Suprapubic skin (tissue), 4 donors: ENCODE data around the gene MCF2L2.

Experiments
- CTCF ChIP-seq, 2 donors: fragments of 200-600 bp in 1 of 2; fragments of 450-650 bp in 1 of 2; sonication (generic) in 1 of 2; IDR thresholded peaks; one replicate each; pipeline ENCODE4 v1.5.1; 2016 to 2019; ENCODE audit warnings: antibody characterized with exemption in 2 of 2, mild to moderate bottlenecking in 1 of 2, moderate library complexity in 1 of 2
- EP300 ChIP-seq: sonication (generic); formaldehyde crosslinking; IDR thresholded peaks from one replicate; pipeline ENCODE4 v1.6.1; 2017; ENCODE audit warnings: antibody characterized with exemption
- POLR2A ChIP-seq, 2 donors: fragments of 450-650 bp; IDR thresholded peaks; one replicate each; pipeline ENCODE4 v1.6.1; 2017; ENCODE audit warnings: antibody characterized with exemption in 2 of 2, mild to moderate bottlenecking in 2 of 2, moderate library complexity in 2 of 2
- POLR2AphosphoS5 ChIP-seq, 3 donors: sonication (generic); formaldehyde crosslinking; IDR thresholded peaks; one replicate each; pipeline ENCODE4 v1.6.1; 2017; ENCODE audit warnings: antibody characterized with exemption in 3 of 3

GRCh38 chr3:183198939-183199338 is 229.5 kb downstream of the MCF2L2 start:
- TF ChIP-seq POLR2AphosphoS5 (IDR thresholded peaks at IDR 0.05) (no peak), CTCF (IDR thresholded peaks at IDR 0.05) (no peak), POLR2A (IDR thresholded peaks at IDR 0.05) (no peak), EP300 (no peak)
